Left colon (tissue), 2 donors: ENCODE measurements around the gene ADAMTS14. TPM values are rescaled to one million over a fixed set of nuclear protein-coding genes. Genes with fewer than 3 reads are reported as not detected.

Experiments used
- total RNA-seq, 2 donors: library from RNA; stranded (reverse); fragmentation: NEBNext Ultra II Directional; extraction: Animal tissue kit (Norgen Biotek cat#: 25700); gene quantifications; one replicate each; pipeline ENCODE4 v1.2.1, GENCODE V29; 2021
- donor health status: DM: no; HTN: no; CAD: no.
- donor health status: DM: yes; HTN: yes; CAD: no.

Gene ADAMTS14
- total RNA-seq, 2 donors from 2014 or later: 0.95 to 2.1 TPM

Other genes starting within 250 kb of the ADAMTS14 start
- gene NODAL, start 230.8 kb upstream of the ADAMTS14 start, total RNA-seq: not detected
- 1 to 10 TPM; 1.3 to 3.9 TPM for gene PALD1, start 193.7 kb upstream of the ADAMTS14 start, total RNA-seq
- gene PRF1, start 69.8 kb upstream of the ADAMTS14 start, total RNA-seq: 1 to 10 TPM; 2.7 to 4.3 TPM
- not detected for gene TBATA, start 112.9 kb downstream of the ADAMTS14 start, total RNA-seq
- 10 to 100 TPM; 68.8 to 82.2 TPM for gene SGPL1, start 143.4 kb downstream of the ADAMTS14 start, total RNA-seq
- 10 to 100 TPM; 67.6 to 78.2 TPM for gene PCBD1, start 216.1 kb downstream of the ADAMTS14 start, total RNA-seq